Umbilical cord (tissue), 2 donors: ENCODE measurements around the gene PPM1F. TPM values are rescaled to one million over a fixed set of nuclear protein-coding genes. Genes with fewer than 3 reads are reported as not detected.
"Not testable (repeated sequence)": the region's sequence is repeated elsewhere in the genome, so short reads cannot be mapped to it uniquely, and the experiment has no call there.

Experiments
- DNase-seq: peaks from one replicate; pipeline ENCODE4 v3.0.0-alpha.2; 2015; ENCODE audit warnings: low spot score
- total RNA-seq: library from RNA; depleted of rRNA; stranded (reverse); fragments of >200 nt; gene quantifications from one replicate; pipeline ENCODE4 v1.2.3, GENCODE V29; 2014; ENCODE audit warnings: low replicate concordance; ENCODE audit not compliant: insufficient read depth

The PPM1F gene
- total RNA-seq, 1 donor from 2014 or later, result 23.6 TPM

DNA sequence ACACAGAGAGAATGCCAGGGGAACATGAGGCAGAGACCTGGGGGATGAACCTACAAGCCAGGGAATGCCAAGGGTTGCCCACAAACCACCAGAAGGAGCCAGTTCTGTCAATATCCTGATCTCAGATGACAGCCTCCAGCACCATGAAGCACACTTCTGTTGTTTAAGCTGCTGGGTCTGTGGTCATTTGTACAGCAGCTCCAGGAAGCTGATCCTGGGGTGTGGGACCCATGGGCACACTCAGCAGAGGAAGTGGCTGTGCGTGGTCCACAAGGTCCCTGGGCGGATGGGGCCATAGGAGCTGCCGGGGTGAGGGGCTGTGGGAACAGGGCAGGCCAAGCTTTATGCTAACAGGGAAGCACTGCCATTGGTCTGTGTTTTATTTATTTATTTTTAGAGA, 12.1 kb downstream of the PPM1F start:
- no peak for DNase-seq

DNA sequence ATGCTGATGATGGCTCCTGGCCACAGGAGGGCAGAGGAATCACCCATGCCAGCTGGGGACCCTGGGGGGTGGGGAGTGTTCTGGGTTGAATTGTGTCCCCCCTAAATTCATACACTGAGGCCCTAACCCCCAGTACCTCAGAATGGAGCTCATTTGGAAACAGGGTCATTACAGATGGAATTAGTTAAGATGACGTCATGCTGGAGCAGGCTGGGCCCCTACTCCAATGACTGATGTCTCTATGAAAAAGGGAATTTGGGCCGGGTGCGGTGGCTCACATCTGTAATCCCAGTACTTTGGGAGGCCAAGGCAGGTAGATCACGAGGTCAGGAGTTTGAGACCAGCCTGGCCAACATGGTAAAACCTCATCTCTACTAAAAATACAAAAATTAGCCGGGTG, 12.7 kb downstream of the PPM1F start:
- DNase-seq, result not testable (repeated sequence)

DNA sequence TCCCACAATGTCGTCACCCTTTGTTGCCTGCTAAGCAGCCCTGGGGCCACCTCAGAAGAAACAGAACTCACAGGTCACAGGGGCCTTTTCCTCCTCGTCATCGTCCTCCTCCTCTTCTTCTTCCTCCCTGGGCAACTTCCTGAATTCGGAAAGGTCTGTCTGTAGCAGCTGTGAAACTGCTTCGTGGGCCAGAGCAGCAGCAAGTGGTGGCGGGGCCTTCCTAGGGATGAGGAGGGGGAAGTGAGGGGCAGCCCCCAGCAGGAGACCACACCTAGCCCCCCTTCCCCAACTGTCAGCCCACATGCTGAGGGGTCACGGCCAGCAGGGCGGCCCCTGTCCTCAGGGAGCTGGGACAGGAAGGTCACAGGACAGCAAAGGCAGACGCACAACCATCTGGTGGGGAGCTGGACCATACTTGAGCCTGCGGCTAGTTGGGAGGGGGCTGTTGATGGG, 13.2 kb downstream of the PPM1F start:
- DNase-seq, result no peak

DNA sequence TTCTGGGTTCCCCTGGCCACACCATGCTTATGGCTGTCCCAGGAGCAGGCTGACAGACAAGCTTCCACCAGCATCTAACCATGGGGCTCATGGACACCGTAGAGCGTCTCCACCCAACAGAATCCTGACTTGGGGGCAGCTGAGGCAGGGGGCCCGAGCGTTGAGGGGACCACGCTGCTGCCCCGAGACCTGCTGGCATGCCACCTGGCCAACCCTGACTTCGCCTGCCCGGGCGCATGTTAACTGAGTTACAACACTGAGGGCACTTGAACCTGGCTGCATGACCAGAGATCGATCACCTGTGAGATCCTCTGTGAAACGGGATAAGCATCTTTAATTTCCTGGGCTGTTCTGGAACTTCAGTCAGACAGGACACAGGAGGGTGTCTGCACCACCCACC, 13.7 kb downstream of the PPM1F start:
- no peak for DNase-seq

DNA sequence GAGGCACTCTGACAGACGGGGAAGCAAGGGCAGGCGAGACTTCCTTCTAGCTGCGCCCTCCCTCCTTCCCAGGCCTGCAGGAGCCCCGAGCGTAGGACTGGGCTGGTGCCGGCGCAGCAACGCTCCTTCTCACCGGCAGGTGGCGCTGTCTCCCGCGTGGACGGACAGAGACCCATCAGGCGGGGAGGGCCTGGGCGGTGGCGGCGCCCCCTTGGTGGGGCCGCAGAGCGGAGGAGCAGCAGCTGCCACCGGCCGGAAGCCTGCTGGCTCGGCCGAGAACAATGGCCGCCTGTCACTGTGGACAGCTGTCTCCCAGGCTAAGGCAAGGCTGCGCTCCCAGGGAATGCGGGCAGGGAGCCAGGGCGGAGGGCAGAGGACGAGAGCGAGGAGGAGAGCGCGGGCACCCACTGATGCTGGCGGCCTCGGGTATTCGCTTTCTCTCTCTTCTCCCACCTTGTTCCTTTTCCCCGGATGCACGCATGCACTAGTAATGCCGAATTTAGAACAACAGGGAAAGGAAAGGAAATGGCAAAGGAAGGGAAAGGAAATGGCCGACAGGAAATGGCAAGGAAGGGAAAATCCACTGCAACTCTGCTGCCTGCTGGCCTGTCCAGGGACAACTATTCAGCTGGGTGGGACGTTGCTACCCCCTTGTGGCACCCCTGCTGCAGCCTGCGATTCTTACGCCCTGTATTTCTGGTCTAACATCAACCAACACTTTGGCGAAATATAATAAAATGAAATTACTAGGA, 14.4 kb downstream of the PPM1F start:
- DNase-seq, result peak; percentile 98

DNA sequence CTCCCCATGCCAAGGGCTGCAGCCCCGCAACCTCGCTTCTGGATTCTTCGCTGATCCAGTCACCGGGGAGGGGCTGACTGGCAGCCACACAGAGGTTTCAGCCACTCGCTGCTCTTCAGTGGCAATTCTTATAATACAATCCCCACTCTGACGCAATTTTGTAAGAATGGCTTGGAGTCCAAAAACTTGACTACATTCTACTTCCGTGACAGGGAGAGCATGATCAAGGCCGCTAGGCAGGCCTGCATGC, 14.9 kb downstream of the PPM1F start:
- no peak for DNase-seq

DNA sequence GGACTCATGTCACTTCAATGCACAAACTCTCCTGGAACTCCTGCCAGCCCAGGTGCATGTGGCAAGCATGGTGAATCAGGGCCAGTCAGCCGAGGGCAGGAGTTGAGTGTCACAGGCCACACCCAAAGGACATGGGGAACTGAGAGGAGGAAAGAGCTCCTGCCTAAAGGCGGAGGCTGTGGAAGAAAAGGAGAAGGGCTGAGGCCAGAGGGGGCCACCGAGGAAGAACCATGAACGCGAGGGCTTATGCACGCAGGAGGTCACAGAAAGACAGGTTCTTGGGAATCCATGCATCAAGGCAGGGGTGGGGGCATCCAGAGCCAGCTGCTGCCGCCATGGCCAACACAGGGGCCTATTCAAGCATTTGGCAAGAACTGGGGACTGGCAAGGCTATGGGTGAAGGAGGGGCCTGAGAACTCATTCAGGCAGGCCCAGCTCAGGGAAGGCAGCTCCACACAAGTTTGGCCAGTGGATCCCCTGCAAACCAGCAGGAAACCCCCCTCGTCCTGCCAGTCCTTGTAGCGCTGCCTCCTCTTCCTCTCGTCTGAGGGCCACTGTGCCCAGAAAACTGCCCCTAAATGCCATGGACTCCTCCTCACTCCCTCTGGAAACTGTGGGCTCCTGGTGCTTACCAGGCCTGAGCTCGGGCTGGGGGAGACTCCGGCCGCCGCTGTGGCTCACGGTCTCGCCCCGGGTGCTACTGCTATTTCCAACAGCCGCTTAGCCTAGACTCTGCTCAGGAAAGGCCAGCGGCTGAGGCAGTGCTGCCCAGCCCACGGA, 15.4 kb downstream of the PPM1F start:
- DNase-seq, result no peak

DNA sequence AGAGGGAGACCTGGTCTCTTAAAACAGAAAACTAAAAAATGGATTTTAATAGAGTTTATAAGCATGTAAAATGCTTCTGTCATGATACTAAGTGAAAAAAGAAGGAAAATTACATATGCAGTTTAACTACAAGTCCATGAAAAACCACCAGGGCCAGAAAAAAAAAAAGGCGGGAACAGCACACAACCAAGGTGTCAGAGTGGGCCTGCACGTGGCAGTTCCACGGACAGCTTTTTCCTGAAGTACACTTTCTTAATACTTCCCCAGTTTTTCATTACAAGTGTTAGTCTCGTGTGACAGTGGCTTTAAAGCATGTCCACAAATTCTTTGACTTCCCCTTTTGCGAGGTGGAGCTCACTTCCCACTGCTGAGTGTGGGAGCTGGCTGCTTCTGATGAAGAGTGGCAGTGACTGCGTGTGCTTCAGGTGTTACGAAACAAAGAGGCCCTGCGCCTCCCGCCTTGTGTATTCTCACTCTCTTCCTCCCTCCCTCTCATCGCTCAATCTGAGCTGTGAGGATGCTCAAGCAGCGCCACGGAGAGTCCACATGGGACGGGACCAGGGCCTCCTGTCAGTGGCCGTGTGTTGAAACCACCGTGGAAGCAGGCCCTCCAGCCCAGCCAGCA, 16.4 kb downstream of the PPM1F start:
- DNase-seq, result no peak

DNA sequence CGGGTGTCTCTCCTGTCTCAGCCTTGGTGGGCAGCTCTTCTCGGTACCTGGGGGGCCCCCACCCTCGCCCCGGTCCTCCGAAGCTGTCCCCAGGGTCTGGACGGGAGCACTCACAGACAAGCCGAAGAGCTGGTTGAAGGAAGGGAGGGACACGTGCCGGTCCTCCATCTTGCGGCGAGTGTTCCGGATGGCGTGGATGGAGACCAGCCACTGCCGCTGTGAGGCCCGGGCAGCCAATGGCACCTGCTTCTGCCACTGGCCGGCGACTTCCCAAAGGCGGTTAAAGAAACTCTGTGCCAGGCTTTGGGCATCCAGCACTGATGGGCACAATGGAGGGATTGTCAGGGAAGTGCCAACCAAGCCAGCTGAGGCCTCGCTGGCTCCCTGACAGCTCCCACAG, 18.7 kb downstream of the PPM1F start:
- no peak for DNase-seq

DNA sequence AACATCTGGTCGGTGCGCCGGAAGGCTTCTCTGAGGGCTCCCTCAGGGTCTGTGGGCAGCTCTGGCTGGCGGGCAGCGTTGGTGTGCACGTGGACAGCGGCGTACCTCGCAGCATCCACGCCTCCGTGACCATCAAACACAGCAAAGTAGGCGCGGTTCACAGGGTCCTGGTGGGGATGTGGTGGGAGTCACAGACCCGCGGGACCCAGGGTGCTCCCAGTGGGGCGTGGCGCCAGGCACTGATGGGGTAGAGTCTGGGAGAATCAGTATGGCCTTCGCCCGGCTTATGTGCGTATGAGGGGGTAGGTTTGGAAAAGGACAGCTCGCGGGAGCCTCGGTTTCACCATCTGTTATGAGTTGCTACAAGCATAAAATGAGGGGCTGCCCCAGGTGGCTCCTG, 19.2 kb downstream of the PPM1F start:
- DNase-seq, result no peak

DNA sequence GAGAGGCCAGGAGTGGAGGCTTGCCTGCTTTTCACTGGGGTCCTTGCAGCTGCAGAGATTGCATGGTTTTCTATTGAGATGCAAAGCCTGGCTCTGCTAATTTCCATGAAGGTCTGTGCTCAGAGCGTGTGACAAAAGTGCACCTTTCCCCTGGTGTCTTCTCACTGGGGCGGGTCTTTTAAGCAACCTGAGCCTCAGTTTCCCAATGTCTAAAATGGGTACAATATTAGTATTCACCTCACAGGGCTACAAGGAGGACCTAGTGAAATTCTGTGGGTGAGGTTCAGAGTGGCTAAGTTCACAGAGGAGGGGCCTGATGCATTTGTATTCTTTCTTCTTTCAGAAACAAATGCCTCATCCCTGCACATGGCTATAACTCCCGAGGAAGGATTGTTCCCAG, 20.3 kb downstream of the PPM1F start:
- DNase-seq, result no peak

DNA sequence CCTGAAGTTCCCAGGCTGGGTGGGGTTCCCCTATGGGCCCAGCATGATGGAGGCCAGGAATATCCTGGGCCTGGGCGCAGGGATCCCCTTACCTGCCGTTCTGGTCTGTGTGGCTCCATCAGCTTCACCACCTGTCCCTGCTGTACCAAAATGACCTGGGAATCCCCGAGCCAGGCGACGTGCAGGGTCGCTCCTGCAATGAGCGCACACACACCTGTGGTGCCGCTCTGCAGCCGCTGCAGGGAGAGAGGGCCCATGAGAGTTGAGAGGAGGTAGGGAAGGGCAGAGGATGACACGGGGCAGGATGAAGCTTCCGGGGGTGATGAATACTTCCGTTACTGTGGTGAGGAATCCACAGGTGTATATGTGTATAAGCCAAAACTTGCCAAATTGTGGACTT, 21.6 kb downstream of the PPM1F start:
- no peak for DNase-seq

DNA sequence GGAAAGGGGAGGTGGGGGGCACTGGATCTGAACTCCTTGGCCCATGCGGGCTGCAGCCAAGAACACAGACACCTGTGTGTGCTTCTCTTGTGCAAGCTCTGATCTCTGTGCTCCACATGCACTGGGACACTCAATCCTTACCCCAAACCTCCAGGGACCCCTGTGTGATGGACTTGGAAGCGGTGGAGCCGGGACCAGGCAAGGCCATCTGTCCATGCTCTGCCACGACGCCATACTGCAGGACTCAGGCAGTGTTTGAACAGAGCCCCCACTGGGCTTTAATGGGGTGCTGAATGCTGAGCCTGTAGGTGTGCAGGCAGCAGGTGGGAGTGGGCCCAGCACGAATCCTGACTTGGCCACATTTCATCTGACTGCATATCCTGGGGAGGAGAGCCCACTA, 23.4 kb downstream of the PPM1F start:
- no peak for DNase-seq

DNA sequence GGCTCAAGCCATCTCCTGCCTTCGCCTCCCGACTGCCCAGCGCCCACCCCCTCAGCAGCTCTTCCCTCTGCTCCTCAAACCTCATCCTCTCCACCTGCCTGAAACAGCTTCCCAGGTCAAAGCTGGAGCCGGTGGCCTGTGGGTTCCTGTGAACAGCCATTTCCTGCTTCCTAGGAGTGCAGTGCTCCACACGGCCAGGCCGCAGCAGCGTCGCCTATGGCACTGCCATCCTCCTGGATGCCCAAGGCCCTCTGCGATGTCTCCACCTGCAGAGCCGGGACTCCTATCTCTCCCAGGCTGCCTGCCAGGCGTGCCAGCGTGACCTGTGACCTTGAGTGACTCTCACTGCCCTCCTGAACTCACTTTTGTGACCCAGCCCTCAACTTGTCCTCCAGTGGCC, 24.6 kb downstream of the PPM1F start:
- no peak for DNase-seq

DNA sequence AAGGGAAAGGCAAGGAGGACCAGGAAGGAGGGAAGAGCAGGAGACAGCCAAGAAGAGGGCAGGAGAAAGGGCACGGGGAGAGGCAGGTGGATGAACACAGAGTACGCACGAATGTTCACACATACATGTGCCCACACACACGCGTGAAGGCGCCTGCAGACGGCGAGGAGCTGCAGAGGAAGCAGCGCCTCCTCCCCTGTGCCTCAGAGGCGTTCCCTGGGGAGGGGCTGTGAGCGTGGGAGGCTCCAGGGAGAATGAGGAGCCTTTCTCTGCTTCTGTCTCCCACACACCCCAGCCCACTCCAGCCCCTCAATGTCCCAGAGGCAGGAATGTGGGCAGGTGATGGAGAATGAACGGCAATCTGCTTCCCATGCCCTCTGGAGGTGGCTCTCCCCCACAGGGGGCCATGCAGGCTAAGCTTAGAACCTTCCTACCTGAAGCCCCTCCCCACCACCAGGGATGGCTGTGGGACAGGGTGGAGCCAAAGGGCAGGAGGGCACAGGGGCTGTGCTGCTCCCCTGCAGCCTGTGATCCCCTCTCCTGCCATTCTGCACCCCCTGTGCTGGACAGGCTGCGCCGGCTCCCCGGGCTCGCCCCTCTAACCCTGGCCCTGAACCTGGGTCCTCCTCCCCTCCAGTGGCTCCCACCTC, 25.3 kb downstream of the PPM1F start:
- no peak for DNase-seq

DNA sequence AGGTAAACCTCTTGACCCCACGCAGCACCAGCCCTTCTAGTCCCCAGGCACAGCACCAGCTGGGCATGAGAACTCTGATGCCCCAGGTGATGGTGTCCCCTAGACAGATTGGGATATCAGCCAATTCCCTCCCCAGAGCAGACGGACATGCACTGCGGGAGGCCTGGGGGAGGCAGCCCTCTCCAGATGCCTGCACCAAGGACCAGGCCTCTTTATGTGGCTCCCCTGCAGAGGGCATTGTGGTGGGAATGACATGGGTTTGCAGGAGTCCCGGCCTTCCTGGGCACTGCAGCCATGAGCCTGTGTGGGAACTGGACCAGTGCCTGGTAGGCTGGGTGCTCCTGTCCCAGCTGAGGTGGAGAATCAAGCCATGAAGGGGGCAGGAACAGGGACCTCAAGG, 25.9 kb downstream of the PPM1F start:
- no peak for DNase-seq

DNA sequence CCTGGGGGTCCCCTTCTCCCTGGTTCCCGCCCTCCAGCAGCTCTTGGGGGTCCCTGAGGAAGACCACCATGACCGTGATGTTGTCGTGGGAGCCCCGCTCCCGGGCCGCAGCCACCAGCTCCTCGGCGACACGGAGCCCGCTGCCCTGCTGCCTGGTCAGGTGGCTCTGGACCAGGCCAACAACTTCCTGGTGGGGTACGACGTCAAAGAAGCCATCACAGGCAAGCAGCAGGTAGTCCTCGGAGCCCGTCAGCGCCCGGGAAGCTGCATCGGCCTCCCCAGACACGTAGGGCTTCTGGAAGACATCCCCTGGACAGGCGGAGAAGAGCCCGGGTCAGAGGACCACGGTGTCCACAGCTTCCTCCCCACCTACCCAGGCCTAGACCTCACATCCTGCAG, 29.5 kb downstream of the PPM1F start:
- DNase-seq, result no peak

DNA sequence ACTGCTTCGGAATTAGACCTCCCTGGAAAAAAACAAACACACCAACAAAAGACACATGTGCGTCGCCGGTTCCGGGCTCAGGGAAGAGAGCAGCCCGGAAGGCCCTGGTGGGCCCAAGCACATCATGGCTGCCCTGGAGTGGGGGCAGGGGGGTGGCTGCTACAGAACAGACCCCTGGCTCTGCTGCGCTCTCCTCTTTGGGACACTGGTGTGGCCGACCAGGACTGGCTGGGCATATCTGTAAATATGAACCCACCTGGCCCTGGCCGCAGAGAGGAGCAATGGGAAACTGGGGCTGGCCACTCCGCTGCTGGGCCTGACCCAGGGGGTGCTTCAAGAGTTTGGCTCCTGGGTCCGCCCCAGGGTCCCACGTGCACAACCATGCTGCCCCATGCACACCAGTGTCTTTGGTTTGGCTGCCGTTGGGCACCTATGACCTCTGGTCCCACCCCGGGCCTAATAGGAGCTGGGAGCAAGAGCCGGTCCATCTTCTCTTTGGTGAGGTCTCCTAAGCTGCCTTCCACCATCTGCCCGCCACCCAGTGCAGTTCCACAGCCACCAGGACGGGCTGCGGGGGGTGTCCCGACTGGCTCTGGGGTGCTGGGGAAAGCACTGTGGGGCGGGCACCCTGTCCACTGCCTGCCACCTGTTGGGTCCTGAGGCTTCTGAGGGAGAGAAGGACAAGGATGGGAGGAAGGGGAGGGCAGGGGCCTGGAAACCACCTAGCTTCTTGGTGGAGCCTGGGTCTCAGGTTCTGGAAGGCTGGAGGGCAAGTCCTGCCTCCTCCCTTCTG, 30.1 kb downstream of the PPM1F start:
- no peak for DNase-seq

DNA sequence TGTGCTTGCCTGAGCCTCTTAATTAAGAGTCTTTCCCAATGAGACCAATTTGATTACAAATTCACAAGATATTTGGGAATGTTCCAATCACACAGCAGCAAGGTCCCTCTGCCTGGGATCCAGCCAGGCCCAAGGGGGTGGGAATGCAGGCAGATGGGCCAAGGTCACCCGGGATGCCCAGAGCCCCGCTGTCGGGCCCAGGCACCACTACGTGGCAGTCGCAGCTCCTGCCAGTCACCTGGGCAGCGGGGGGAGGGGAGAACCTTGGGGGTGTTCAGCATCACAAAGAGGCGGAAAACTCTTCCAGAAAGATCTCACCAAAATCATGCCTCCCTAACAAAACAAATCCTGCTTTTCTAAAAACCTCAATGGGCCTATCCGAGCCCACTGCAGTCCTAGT, 30.9 kb downstream of the PPM1F start:
- no peak for DNase-seq

DNA sequence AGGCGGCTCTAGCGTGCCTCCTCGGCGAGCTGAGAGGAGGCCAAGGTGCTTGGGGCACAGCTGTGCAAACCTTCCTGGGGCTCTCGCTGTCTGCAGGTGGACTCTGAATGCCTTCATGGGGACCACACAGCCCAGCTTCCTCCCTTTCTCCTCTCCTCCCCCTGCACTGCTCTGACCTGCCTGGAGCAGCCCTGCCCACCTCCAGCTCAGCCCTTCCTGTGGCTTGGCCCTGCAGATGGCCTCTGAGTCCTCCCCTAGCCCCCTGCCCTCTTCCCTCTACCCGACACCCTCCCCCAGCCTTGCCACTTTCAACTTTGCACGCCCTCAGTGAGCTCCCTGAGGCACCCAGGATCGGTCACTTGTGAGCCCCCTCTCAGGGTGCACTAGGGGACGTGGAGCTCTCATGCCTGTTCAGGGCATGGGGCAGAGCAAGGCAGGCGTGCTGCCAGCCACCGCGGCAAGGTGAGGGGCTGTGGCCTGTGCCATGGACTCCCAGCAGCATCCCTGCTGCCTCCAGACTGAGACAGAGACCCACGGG, 31.4 kb downstream of the PPM1F start:
- DNase-seq, result no peak
